BJ (cell line): Measurements from ENCODE around the gene CATSPER3. TPM values are rescaled to one million over a fixed set of nuclear protein-coding genes. Genes with fewer than 3 reads are reported as not detected.

Experiments used
- CTCF ChIA-PET: fragments of 350-600 bp; formaldehyde crosslinking; extraction: SDS; loops from one replicate; lab custom pipeline; 2021; ENCODE audit warnings: antibody characterized with exemption, inconsistent platforms; lab: Yijun Ruan, JAX
- POLR2A ChIA-PET: fragments of 300-600 bp; sonication (Branson Sonifier 250); formaldehyde crosslinking; extraction: SDS; loops from one replicate; lab custom pipeline; 2021; ENCODE audit warnings: antibody characterized with exemption; lab: Charles Lee
- DNase-seq: peaks from one replicate; pipeline ENCODE4 v3.0.0-alpha.2; 2011; ENCODE audit warnings: low read depth
- H3K27me3 ChIP-seq: 2 replicates; pipeline ENCODE4 v1.6.0; 2011; ENCODE audit warnings: low read length; ENCODE audit not compliant: control insufficient read depth, insufficient read depth
- H3K36me3 ChIP-seq: 2 replicates; pipeline ENCODE4 v1.5.1; 2011; ENCODE audit warnings: low read length; ENCODE audit not compliant: control insufficient read depth, insufficient read depth
- H3K4me3 ChIP-seq: 2 replicates; pipeline ENCODE4 v1.5.1; 2011; ENCODE audit warnings: low read depth, mild to moderate bottlenecking, control low read depth, low read length
- polyA plus RNA-seq: library from polyadenylated mRNA; depleted of rRNA; stranded (reverse); fragments of >200 nt; gene quantifications from 2 replicates; pipeline ENCODE4 v1.2.3, GENCODE V29; 2011
- TF ChIP-seq, protein P1 (sequence below): IDR thresholded peaks from 2 replicates; pipeline ENCODE4 v1.5.1; 2011; ENCODE audit warnings: low read depth, mild to moderate bottlenecking, control low read depth, inconsistent platforms, low read length, moderate library complexity; ENCODE audit not compliant: insufficient read depth

Gene CATSPER3
- polyA plus RNA-seq, 1 experiment, result 0.43 TPM

- Histone ChIP-seq H3K4me3 (peak overlapping the region; percentile 63), H3K36me3 (no peaks in the 10 kb centered on the region; the same call in 1 of the 2 replicates), H3K27me3 (peaks cover 26% of the 10 kb centered on the region)
- TF ChIP-seq, protein P1, sequence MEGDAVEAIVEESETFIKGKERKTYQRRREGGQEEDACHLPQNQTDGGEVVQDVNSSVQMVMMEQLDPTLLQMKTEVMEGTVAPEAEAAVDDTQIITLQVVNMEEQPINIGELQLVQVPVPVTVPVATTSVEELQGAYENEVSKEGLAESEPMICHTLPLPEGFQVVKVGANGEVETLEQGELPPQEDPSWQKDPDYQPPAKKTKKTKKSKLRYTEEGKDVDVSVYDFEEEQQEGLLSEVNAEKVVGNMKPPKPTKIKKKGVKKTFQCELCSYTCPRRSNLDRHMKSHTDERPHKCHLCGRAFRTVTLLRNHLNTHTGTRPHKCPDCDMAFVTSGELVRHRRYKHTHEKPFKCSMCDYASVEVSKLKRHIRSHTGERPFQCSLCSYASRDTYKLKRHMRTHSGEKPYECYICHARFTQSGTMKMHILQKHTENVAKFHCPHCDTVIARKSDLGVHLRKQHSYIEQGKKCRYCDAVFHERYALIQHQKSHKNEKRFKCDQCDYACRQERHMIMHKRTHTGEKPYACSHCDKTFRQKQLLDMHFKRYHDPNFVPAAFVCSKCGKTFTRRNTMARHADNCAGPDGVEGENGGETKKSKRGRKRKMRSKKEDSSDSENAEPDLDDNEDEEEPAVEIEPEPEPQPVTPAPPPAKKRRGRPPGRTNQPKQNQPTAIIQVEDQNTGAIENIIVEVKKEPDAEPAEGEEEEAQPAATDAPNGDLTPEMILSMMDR, result no peak
- POLR2A ChIA-PET, result no interaction called here
- CTCF ChIA-PET, result interaction anchor here (1.2 kb wide), 1 partner anchor 309 kb away, joined by 5 read pairs; no protein-coding TSS in a partner anchor
- DNase-seq, result no peak
Measured at GRCh38 chr5:135034236-135034962, 66.7 kb downstream of the CATSPER3 start.

DNA sequence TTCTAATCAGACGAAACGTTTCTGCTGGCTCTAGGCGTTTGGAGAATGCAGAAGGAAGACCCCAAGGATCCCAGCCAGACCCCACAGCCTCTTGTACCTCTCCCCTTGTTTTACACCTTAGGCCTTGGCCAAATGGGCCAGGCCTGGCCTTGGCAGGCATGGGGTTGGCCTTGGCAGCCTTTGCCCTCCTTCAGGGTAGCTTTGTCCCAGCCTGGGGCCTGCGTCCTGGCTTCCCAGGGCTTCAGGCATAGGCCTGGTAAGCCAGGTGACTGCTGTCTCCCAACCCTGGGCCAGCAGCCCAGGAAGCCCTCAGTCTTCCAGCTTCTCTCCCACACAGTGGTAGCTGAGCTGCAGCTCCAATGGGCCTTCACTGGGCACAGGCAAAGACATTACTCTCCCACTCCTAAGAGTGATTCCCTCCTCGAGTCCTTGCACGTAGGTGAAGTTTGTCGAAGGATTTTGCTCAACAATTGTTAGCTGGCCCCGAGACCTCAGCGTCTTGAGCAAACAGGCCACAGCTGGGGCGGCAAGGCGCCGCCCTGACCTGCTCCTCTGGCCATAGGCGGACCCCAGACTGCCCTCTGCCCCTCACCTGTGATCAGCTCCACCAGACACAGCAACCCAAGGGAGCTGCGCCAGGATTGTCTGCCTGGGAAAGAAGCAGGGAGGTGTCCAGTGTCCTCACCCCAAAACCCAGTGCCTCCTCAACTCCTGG, 67.4 kb downstream of the CATSPER3 start:
- DNase-seq, result no peak
- TF ChIP-seq, protein P1, result no peak
- ChIA-PET CTCF (interaction anchor here (1.2 kb wide), 1 partner anchor 309 kb away, joined by 5 read pairs; no protein-coding TSS in a partner anchor), POLR2A (interaction anchor here (0.6 kb wide), 1 partner anchor 105 kb away, joined by 3 read pairs; no protein-coding TSS in a partner anchor)
- Histone ChIP-seq H3K36me3 (no peaks in the 10 kb centered on the region; the same call in 1 of the 2 replicates), H3K27me3 (peaks cover 29% of the 10 kb centered on the region), H3K4me3 (no peak overlapping the region)

DNA sequence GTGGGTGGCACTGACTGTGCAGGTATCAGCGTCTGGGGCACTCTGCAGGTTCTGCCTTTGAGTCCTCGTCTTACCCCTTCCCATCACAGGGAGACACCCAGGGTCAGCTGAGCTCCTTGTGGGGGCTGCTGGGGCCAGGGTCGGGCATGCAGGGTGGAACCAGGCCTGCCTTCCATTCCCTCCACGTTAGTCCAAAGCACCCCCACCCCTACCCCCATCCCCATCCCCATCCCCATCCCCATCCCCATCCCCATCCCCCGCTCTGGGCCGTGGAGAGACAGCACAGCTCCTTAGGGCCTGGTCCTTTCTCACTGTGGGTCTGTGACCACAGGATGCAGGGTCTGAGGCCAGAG, 67.9 kb downstream of the CATSPER3 start:
- TF ChIP-seq, protein P1, result no peak
- no peak for DNase-seq
- Histone ChIP-seq H3K4me3 (no peak overlapping the region), H3K36me3 (no peaks in the 10 kb centered on the region; the same call in 1 of the 2 replicates), H3K27me3 (peaks cover 33% of the 10 kb centered on the region)
- ChIA-PET CTCF (interaction anchor here (1.2 kb wide), 1 partner anchor 308 kb away, joined by 5 read pairs; no protein-coding TSS in a partner anchor), POLR2A (interaction anchor here (0.6 kb wide), 1 partner anchor 104 kb away, joined by 3 read pairs; no protein-coding TSS in a partner anchor)

GRCh38 chr5:135036405-135036804, 68.7 kb downstream of the CATSPER3 start:
- TF ChIP-seq, protein P1, result no peak
- ChIA-PET POLR2A (no interaction called here), CTCF (no interaction called here)
- Histone ChIP-seq H3K4me3 (no peak overlapping the region), H3K36me3 (no peaks in the 10 kb centered on the region; the same call in 1 of the 2 replicates), H3K27me3 (peaks cover 35% of the 10 kb centered on the region)
- DNase-seq, result no peak
